Activated T-cell treated with anti-CD3 and anti-CD28 coated beads, Interleukin-2, amount 50 U/mL, for 4 hours (primary cell): ENCODE data around the gene G6PC1. TPM values are rescaled to one million over a fixed set of nuclear protein-coding genes. Genes with fewer than 3 reads are reported as not detected.
"Not testable (repeated sequence)": the region's sequence is repeated elsewhere in the genome, so short reads cannot be mapped to it uniquely, and the experiment has no call there.

ENCODE experiments used
- ATAC-seq, 2 donors: fragments of 200-7000 bp; cut with Tn5 transposase; one replicate each; pipeline ENCODE4 v1.10.0; 2021
- DNase-seq: peaks from one replicate; pipeline ENCODE4 v3.0.0-alpha.2; 2020
- H3K27me3 Mint-ChIP-seq: one replicate; pipeline ENCODE4 v1.8.0; 2021; ENCODE audit warnings: low read depth, mixed read lengths
- H3K36me3 Mint-ChIP-seq: one replicate; pipeline ENCODE4 v1.8.0; 2022; ENCODE audit warnings: mixed read lengths; ENCODE audit not compliant: insufficient read depth
- H3K4me1 Mint-ChIP-seq: one replicate; pipeline ENCODE4 v1.8.0; 2021; ENCODE audit warnings: low read depth, mixed read lengths
- H3K4me3 Mint-ChIP-seq: one replicate; pipeline ENCODE4 v1.8.0; 2021; ENCODE audit warnings: mild to moderate bottlenecking, moderate library complexity, mixed read lengths
- H3K9me3 Mint-ChIP-seq: one replicate; pipeline ENCODE4 v1.8.0; 2021; ENCODE audit warnings: mixed read lengths
- total RNA-seq, 3 donors: library from RNA; stranded (reverse); gene quantifications; one replicate each; pipeline ENCODE4 v1.2.1, GENCODE V29; 2021

The G6PC1 gene
- total RNA-seq, 3 donors from 2014 or later = 0.08 TPM; not detected in 2

DNA sequence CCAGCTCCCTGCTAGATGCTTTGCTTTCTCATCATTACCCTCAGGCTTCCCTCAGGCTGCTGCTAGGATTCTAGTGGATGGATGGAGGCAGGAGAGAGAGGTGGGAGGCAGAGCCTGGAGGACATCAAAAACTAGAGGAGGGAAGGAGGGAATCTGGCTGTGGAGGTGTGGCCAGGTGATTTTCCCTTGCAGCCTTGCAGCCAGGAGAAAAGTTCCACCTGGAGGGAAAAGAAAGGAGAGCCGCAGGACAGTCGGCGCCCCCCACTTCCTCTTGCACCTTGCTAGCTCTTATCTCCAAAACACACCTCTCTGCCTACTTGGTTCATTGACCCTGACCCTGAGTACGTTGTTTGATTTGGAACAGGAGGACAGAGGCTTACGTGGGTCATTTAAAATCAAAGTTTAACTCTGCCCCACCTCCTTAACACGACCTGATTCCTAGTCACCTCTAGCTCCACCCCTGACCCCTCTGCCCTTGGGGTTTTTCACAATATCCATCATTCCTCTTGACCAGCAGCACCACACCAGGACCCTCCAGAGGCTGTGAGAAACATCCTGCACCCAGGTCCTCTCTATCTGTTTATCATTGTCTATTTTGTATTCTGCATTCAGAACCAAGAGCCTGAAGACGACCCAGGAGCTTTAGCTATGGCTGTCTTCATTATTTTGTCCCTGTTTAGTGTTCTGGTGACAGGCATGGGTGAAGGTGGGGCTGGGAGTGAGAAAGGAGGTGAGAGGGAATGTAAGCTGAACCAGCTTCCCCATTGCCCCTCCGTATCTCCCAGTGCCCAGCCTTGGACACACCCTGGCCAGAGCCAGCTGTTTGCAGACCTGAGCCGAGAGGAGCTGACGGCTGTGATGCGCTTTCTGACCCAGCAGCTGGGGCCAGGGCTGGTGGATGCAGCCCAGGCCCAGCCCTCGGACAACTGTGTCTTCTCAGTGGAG, 33.7 kb upstream of the G6PC1 start:
- H3K9me3 Mint-ChIP-seq = no peaks in the 10 kb centered on the region
- peaks cover 35% of the 10 kb centered on the region for H3K27me3 Mint-ChIP-seq
- H3K36me3 Mint-ChIP-seq = no peaks in the 10 kb centered on the region
- no peak for DNase-seq
- no peak for ATAC-seq
- no peak overlapping the region for H3K4me3 Mint-ChIP-seq
- H3K4me1 Mint-ChIP-seq = no peaks in the 10 kb centered on the region

DNA sequence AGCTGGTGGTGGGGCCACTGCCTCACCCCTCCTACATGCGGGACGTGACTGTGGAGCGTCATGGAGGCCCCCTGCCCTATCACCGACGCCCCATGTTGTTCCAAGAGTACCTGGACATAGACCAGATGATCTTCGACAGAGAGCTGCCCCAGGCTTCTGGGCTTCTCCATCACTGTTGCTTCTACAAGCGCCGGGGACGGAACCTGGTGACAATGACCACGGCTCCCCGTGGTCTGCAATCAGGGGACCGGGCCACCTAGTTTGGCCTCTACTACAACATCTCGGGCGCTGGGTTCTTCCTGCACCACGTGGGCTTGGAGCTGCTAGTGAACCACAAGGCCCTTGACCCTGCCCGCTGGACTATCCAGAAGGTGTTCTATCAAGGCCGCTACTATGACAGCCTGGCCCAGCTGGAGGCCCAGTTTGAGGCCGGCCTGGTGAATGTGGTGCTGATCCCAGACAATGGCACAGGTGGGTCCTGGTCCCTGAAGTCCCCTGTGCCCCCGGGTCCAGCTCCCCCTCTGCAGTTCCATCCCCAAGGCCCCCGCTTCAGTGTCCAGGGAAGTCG, 32.8 kb upstream of the G6PC1 start:
- H3K36me3 Mint-ChIP-seq, H3K9me3 Mint-ChIP-seq, H3K4me3 Mint-ChIP-seq, DNase-seq, H3K4me1 Mint-ChIP-seq, ATAC-seq: not testable (repeated sequence)
- H3K27me3 Mint-ChIP-seq = peaks cover 35% of the 10 kb centered on the region

DNA sequence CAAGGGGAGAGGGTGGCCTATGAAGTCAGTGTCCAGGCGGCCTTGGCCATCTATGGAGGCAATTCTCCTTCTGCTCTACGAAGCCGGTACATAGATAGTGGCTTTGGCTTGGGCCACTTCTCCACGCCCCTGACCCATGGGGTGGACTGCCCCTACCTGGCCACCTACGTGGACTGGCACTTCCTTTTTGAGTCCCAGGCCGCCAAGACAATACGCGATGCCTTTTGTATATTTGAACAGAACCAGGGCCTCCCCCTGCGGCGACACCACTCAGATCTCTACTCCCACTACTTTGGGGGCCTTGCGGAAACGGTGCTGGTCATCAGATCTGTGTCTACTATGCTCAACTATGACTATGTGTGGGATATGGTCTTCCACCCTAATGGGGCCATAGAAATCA, 32.3 kb upstream of the G6PC1 start:
- no peaks in the 10 kb centered on the region for H3K36me3 Mint-ChIP-seq
- DNase-seq (no peak), ATAC-seq (no peak)
- H3K9me3 Mint-ChIP-seq = no peaks in the 10 kb centered on the region
- no peaks in the 10 kb centered on the region for H3K4me1 Mint-ChIP-seq
- no peak overlapping the region for H3K4me3 Mint-ChIP-seq
- peaks cover 39% of the 10 kb centered on the region for H3K27me3 Mint-ChIP-seq

DNA sequence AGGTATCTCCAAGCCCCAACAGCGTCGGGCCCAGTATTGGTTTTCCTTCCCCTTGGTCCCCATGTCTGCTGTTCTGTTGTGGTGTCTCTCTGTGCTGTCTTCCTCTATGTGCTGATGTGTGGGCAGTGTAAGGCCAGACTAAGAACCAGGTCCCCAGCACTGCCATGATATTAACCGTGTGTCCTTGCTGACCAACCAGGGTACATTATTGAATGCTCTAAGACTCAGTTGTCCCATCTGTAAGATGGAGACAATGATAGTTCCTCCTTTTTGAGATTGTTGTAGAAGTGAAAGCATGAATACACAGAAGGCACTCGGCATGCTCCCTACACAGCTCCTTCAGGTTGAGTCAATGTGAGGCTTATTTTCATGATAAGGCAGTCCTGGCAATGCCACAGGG, 29.0 kb upstream of the G6PC1 start:
- DNase-seq = no peak
- H3K4me1 Mint-ChIP-seq = no peaks in the 10 kb centered on the region
- H3K9me3 Mint-ChIP-seq = no peaks in the 10 kb centered on the region
- H3K27me3 Mint-ChIP-seq = peaks cover 28% of the 10 kb centered on the region
- no peak overlapping the region for H3K4me3 Mint-ChIP-seq
- H3K36me3 Mint-ChIP-seq = no peaks in the 10 kb centered on the region
- no peak for ATAC-seq

DNA sequence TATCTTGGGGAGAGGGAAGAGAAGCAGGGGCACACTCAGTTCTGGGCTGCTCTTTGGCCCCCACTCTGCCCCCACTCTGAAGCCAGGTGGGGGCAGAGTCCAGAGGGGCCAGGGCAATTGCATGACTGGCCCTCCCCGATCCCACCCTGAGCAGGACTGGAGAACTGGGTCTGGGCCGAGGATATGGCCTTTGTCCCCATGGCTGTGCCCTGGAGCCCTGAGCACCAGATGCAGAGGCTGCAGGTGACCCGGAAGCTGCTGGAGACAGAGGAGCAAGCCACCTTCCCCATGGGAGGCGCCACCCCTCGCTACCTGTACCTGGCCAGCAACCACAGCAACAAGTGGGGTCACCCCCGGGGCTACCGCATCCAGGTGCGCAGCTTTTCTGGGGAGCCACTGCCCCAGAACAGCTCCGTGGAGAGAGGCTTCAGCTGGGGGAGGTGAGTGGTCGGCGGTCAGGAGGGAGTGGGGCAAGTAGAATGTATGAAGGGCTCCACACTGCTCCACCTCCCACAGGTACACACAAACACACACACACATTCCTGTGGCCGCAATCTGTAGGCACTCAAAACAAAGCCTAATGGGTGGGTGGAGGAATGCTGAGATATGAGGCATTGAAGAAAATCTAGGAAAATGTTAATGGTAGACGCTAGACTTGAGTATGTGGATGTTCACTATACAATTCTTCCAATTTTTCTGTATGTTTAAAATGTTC, 28.2 kb upstream of the G6PC1 start:
- DNase-seq = no peak
- no peak for ATAC-seq
- Mint-ChIP-seq H3K36me3 (no peaks in the 10 kb centered on the region), H3K9me3 (no peaks in the 10 kb centered on the region), H3K4me1 (no peaks in the 10 kb centered on the region), H3K27me3 (peaks cover 31% of the 10 kb centered on the region), H3K4me3 (no peak overlapping the region)

DNA sequence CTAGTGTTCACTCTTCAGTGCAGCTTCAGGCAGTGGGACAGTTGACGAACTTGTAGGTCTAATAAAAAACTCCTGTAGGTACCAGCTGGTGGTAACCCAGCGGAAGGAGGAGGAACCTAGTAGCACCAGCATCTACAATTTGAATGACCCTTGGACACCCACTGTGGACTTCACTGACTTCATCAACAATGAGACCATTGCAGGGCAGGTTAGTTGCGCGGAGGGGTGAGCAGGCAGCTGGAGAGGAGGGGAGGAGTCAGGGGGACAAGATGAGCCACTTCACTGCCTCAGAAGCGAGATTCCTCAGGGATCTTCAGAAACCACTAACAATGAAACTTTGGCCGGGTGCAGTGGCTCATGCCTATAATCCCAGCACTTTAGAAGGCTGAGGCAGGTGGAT, 27.3 kb upstream of the G6PC1 start:
- H3K9me3 Mint-ChIP-seq = no peaks in the 10 kb centered on the region
- H3K27me3 Mint-ChIP-seq = peaks cover 30% of the 10 kb centered on the region
- ATAC-seq = no peak
- DNase-seq = no peak
- no peaks in the 10 kb centered on the region for H3K36me3 Mint-ChIP-seq
- H3K4me3 Mint-ChIP-seq = no peak overlapping the region
- H3K4me1 Mint-ChIP-seq = no peaks in the 10 kb centered on the region

DNA sequence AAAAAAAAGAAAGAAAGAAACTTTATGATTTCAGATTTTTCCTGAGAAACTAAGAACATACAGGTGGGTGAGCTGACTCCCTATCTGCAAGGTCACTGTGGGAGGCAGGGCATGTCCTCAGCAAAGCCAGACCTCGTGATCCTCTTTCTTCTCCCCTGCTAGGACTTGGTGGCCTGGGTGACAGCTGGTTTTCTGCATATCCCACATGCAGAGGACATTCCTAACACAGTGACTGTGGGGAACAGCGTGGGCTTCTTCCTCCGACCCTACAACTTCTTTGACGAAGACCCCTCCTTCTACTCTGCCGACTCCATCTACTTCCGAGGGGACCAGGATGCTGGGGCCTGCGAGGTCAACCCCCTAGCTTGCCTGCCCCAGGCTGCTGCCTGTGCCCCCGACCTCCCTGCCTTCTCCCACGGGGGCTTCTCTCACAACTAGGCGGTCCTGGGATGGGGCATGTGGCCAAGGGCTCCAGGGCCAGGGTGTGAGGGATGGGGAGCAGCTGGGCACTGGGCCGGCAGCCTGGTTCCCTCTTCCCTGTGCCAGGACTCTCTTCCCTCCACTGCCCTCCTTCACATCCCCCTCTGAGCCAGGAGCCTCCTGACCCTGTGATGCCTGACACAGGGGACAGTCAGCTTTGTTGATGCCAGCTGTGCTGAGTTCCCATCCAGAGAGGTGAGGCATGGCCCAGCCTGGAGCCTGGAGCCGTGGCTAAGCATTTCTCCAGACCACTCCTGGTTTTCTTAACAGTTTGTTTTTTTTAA, 26.5 kb upstream of the G6PC1 start:
- not testable (repeated sequence) for H3K9me3 Mint-ChIP-seq, H3K4me1 Mint-ChIP-seq, DNase-seq, H3K36me3 Mint-ChIP-seq, H3K4me3 Mint-ChIP-seq, ATAC-seq
- H3K27me3 Mint-ChIP-seq = peaks cover 30% of the 10 kb centered on the region

DNA sequence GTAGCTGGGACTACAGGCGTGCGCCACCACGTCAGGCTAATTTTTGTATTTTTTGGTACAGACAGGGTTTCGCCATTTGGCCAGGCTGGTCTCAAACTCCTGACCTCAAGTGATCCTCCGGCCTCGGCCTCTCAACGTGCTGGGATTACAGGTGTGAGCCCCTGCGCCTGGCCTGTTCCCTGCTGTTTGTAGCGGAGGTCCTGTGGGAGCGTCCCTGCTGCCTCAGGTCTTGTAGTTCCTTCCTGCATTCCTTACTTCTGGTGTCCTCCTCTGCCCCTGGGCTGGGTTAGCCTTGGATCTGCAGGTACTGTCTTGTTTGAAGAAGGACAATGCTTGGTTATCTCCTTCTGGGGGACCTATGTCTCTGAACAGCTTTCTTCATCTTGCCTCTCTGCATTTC, 23.6 kb upstream of the G6PC1 start:
- DNase-seq = no peak
- H3K36me3 Mint-ChIP-seq = no peaks in the 10 kb centered on the region
- H3K4me3 Mint-ChIP-seq = no peak overlapping the region
- peaks cover 18% of the 10 kb centered on the region for H3K27me3 Mint-ChIP-seq
- H3K4me1 Mint-ChIP-seq = no peaks in the 10 kb centered on the region
- H3K9me3 Mint-ChIP-seq = no peaks in the 10 kb centered on the region
- no peak for ATAC-seq

DNA sequence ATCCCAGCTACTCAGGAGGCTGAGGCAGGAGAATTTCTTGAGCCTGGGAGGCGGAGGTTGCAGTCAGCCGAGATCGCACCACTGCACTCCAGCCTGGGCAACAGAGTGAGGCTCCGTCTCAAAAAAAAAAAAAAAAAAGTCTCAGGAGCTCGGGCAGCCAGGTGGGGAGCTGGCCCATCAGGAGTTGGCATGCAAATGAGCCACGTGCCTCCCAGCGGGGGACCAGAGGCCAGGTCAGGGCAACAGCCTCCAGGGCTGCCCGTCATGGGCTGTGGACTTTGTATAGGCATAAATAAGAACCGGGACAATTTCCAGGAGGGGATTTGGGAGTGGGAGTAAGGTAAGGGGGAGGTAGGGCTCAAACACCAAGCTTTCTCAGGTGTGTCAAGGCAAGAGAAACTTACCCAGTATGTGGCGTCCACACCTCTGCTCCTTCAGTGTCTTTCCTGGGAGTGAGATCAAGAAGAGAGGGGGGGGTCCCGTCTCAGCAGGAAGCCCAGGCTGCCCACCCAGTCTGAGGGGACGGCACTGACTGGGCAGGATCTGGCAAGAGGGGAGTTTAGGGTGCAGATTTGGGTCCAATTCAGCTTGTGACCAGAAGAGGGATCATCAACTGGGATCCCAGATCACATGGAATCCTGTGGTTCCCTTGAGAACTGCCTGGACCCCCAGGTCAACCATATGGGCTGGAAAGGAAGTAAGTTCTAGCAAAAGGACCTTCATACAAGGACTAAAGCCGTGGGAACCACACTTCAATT, 22.3 kb upstream of the G6PC1 start:
- H3K27me3 Mint-ChIP-seq = peaks cover 14% of the 10 kb centered on the region
- H3K4me1 Mint-ChIP-seq = no peaks in the 10 kb centered on the region
- no peak overlapping the region for H3K4me3 Mint-ChIP-seq
- H3K36me3 Mint-ChIP-seq = no peaks in the 10 kb centered on the region
- ATAC-seq (no peak), DNase-seq (no peak)
- no peaks in the 10 kb centered on the region for H3K9me3 Mint-ChIP-seq

DNA sequence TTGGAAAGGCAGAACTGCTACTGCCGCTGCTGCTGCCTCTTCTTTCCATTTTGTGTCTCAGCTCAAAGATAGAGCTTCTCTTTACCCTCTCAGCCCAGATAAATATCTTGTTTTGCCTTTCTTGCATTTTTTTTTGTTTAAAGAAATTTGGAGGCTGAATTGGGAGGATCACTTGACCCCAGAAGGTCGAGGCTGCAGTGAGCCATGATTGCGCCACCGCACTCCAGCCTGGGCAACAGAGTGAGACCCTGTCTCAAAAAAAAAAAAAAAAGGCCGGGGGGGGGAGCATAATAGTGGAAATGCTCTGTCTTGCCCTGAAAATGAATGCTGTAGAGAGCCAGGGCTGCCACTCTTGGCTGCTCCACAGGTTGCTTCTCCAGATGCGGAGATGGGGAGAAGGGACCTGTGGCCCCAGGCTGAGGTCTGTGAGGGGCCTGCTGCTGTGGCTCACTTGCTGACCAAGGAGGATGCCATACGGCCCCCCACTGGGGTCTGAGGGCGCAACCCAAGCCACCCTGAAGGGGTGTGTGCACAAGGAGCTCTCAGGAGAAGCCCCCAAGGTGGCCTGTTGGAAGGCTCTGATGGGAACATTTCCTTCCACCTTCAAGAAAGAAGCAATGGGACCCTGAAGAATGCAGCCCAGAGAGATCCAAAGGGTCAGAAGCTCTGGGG, 21.5 kb upstream of the G6PC1 start:
- H3K36me3 Mint-ChIP-seq = no peaks in the 10 kb centered on the region
- H3K4me3 Mint-ChIP-seq = no peak overlapping the region
- no peaks in the 10 kb centered on the region for H3K9me3 Mint-ChIP-seq
- peaks cover 18% of the 10 kb centered on the region for H3K27me3 Mint-ChIP-seq
- ATAC-seq (no peak), DNase-seq (no peak)
- H3K4me1 Mint-ChIP-seq = no peaks in the 10 kb centered on the region

DNA sequence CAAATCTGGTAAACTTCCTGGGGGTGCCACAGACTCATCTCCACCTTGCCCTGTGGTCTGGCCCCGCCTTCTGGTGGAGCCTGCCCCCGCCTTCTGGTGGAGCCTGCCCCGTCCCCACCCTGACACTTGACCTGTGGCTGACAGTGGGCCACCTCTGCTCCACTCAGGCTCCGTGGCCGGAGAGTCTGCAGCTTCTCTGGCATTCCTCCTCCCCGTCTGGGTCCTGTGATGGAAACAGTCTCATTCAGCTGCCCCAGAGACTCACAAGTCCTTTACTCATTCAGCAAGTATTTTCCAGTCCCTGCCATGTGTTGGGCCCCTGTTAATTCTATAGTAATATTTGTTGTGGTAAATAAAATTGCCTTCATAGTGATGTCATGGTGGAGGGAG, 21.0 kb upstream of the G6PC1 start:
- DNase-seq (no peak), ATAC-seq (no peak)
- Mint-ChIP-seq H3K4me1 (no peaks in the 10 kb centered on the region), H3K27me3 (peaks cover 18% of the 10 kb centered on the region), H3K36me3 (no peaks in the 10 kb centered on the region), H3K4me3 (no peak overlapping the region), H3K9me3 (no peaks in the 10 kb centered on the region)

DNA sequence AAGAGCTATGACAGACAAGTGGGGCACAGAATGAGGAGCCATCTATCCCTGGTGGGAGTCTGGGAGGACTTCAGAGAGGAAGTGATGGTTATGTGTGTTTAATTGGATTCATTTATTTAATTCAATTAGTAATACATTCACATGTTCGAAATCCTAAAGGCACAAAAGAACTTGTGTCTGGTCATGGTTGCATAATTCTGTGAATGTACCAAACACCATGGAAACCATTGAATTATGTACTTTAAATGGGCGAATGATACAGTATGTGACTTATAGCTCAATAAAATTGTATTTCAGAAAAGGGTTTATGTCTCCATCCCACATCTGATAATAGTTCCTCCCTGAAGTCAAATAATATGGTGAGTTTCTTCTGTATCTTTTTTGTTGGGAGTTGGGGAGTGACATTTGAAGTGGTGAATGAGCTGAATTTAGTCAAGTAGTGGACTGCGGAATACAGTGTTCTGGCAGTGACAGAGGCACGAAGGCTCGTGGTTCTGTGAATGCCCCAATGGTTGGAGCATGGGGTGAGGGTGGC, 19.8 kb upstream of the G6PC1 start:
- Mint-ChIP-seq H3K9me3 (no peaks in the 10 kb centered on the region), H3K4me1 (no peaks in the 10 kb centered on the region), H3K4me3 (no peak overlapping the region), H3K36me3 (no peaks in the 10 kb centered on the region), H3K27me3 (peaks cover 16% of the 10 kb centered on the region)
- ATAC-seq (no peak), DNase-seq (no peak)

DNA sequence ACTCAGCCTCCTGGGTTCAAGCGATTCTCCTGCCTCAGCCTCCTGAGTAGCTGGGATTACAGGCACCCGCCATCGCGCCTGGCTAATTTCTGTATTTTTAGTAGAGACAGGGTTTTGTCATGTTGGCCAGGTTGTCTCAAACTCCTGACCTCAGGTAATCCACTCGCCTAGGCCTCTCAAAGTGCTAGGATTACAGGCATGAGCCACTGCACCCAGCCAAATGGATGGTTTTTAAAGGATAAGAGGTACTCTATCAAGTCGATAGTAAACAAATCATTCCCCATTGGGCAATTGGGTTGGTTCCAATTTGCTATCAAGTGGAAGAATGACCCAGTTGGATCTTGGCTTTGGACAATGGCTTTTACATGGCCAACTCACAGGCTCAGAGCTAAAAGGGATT, 18.9 kb upstream of the G6PC1 start:
- not testable (repeated sequence) for H3K4me1 Mint-ChIP-seq, ATAC-seq, H3K4me3 Mint-ChIP-seq, H3K9me3 Mint-ChIP-seq, DNase-seq, H3K36me3 Mint-ChIP-seq
- H3K27me3 Mint-ChIP-seq = peaks cover 20% of the 10 kb centered on the region
